ENCODE measurements around the gene ABHD16A.

The ABHD16A gene

GRCh38 chr6:31690231-31691077, 12.7 kb downstream of the ABHD16A start:
- DNase-seq (ENCODE audit: low read depth in 3 of 3, low spot score in 1 of 3), result no peak

- DNase-seq (ENCODE audit: low read depth in 3 of 3, low spot score in 1 of 3), result no peak
These were observed 13.6 kb downstream of the ABHD16A start for GRCh38 chr6:31689249-31690110.

GRCh38 chr6:31687860-31688693, 15.0 kb downstream of the ABHD16A start:
- DNase-seq (ENCODE audit: low read depth in 3 of 3, low spot score in 1 of 3), result no peak

GRCh38 chr6:31687321-31687720, 15.8 kb downstream of the ABHD16A start:
- DNase-seq (ENCODE audit: low read depth in 3 of 3, low spot score in 1 of 3), result no peak

GRCh38 chr6:31686483-31686882, 16.6 kb downstream of the ABHD16A start:
- no peak for DNase-seq (ENCODE audit: low read depth in 3 of 3, low spot score in 1 of 3)

- DNase-seq (ENCODE audit: low read depth in 3 of 3, low spot score in 1 of 3), result no peak
These were observed 19.5 kb downstream of the ABHD16A start for GRCh38 chr6:31683591-31683990.

GRCh38 chr6:31681135-31681671, 21.9 kb downstream of the ABHD16A start:
- DNase-seq (ENCODE audit: low read depth in 3 of 3, low spot score in 1 of 3), result peak in 1 of 3 donors; percentile 21

- peak; percentile 31 to 41 (median 35) for DNase-seq (ENCODE audit: low read depth in 3 of 3, low spot score in 1 of 3)
These were observed 22.6 kb downstream of the ABHD16A start, which contains the start of gene LY6G5C for GRCh38 chr6:31680226-31681134. LY6G5C (minus strand) TSS chr6:31681067; CDS start chr6:31680373, 694 bp downstream.

- DNase-seq (ENCODE audit: low read depth in 3 of 3, low spot score in 1 of 3), result no peak
These were observed 25.2 kb downstream of the ABHD16A start for GRCh38 chr6:31677955-31678354.

- DNase-seq (ENCODE audit: low read depth in 3 of 3, low spot score in 1 of 3), result no peak
These were observed 26.2 kb downstream of the ABHD16A start for GRCh38 chr6:31676904-31677303.

GRCh38 chr6:31676322-31676903, 26.7 kb downstream of the ABHD16A start:
- DNase-seq (ENCODE audit: low read depth in 3 of 3, low spot score in 1 of 3), result no peak

GRCh38 chr6:31669676-31670075, 33.4 kb downstream of the ABHD16A start, which contains the start of gene LY6G5B:
LY6G5B (plus strand) TSS chr6:31669976; CDS start chr6:31670951, 975 bp downstream.
- DNase-seq (ENCODE audit: low read depth in 3 of 3, low spot score in 1 of 3), result no peak

- no peak for DNase-seq (ENCODE audit: low read depth in 3 of 3, low spot score in 1 of 3)
These were observed 36.7 kb downstream of the ABHD16A start for GRCh38 chr6:31666337-31666965.

GRCh38 chr6:31665501-31666336, 37.4 kb downstream of the ABHD16A start, which contains the start of gene CSNK2B:
CSNK2B (plus strand) TSS chr6:31666080; CDS start chr6:31666832, 752 bp downstream.
- peak; percentile 90 to 96 (median 94) for DNase-seq (ENCODE audit: low read depth in 3 of 3, low spot score in 1 of 3)

GRCh38 chr6:31664790-31665500, 38.2 kb downstream of the ABHD16A start, which contains the start of gene GPANK1:
GPANK1 (minus strand) TSS chr6:31664997; CDS start chr6:31664478, 519 bp downstream.
- DNase-seq (ENCODE audit: low read depth in 3 of 3, low spot score in 1 of 3), result peak; percentile 73 to 75 (median 74)

GRCh38 chr6:31663961-31664789, 38.9 kb downstream of the ABHD16A start:
- DNase-seq (ENCODE audit: low read depth in 3 of 3, low spot score in 1 of 3), result no peak
